Mesenchymal stem cell (in vitro differentiated cells and primary cell): Measurements from ENCODE around the gene FGGY.
"Not testable (repeated sequence)": the region's sequence is repeated elsewhere in the genome, so short reads cannot be mapped to it uniquely, and the experiment has no call there.

ENCODE experiments used
- DNase-seq: peaks from one replicate; pipeline ENCODE4 v3.0.0-alpha.2; 2013
- H2AFZ ChIP-seq: one replicate; pipeline ENCODE4 v1.6.1; 2013; ENCODE audit warnings: low read depth, mild to moderate bottlenecking, control low read depth, inconsistent platforms, low read length, moderate library complexity
- H2AK5ac ChIP-seq: 2 replicates; pipeline ENCODE4 v1.6.1; 2013; ENCODE audit warnings: low read length, moderate library complexity, mild to moderate bottlenecking, inconsistent platforms; ENCODE audit not compliant: severe bottlenecking
- H2BK120ac ChIP-seq: one replicate; pipeline ENCODE4 v1.6.1; 2013; ENCODE audit warnings: low read depth, mild to moderate bottlenecking, inconsistent platforms, low read length, moderate library complexity
- H2BK12ac ChIP-seq, 2 experiments: one replicate each; pipeline ENCODE4 v1.6.1; 2013; ENCODE audit warnings: inconsistent platforms in 2 of 2, low read length in 2 of 2, mild to moderate bottlenecking in 2 of 2, moderate library complexity in 2 of 2, control low read depth in 1 of 2
- H2BK15ac ChIP-seq: one replicate; pipeline ENCODE4 v1.6.1; 2013; ENCODE audit warnings: mild to moderate bottlenecking, low read depth, inconsistent platforms; ENCODE audit not compliant: poor library complexity, severe bottlenecking
- H2BK5ac ChIP-seq: 2 replicates; pipeline ENCODE4 v1.6.1; 2013; ENCODE audit warnings: low read depth, mild to moderate bottlenecking, low read length, control low read depth, inconsistent platforms; ENCODE audit not compliant: poor library complexity, severe bottlenecking
- H3K14ac ChIP-seq, 2 experiments: one replicate each; pipeline ENCODE4 v1.6.1; 2013; ENCODE audit warnings: inconsistent platforms in 2 of 2, low read length in 2 of 2, control low read depth in 1 of 2, mild to moderate bottlenecking in 1 of 2, moderate library complexity in 1 of 2
- H3K18ac ChIP-seq, 2 experiments: one replicate each; pipeline ENCODE4 v1.6.1; 2013; ENCODE audit warnings: inconsistent platforms in 2 of 2, low read length in 2 of 2, control low read depth in 1 of 2, low read depth in 1 of 2, mild to moderate bottlenecking in 1 of 2
- H3K23ac ChIP-seq, 2 experiments: one replicate each; pipeline ENCODE4 v1.6.1; 2013; ENCODE audit warnings: inconsistent platforms in 2 of 2, low read length in 2 of 2, mild to moderate bottlenecking in 2 of 2, moderate library complexity in 2 of 2, control low read depth in 1 of 2
- H3K27ac ChIP-seq: 2 replicates; pipeline ENCODE4 v1.5.1; 2013; ENCODE audit warnings: mild to moderate bottlenecking, moderate library complexity, low read length, control low read depth, inconsistent platforms; ENCODE audit not compliant: poor library complexity, severe bottlenecking
- H3K27me3 ChIP-seq, 2 experiments: 2 replicates each; pipeline versions ENCODE4 v1.6.1 to v1.7.0; 2013; ENCODE audit warnings: low read length in 2 of 2, mild to moderate bottlenecking in 2 of 2, moderate library complexity in 2 of 2, control low read depth in 1 of 2, inconsistent platforms in 1 of 2; ENCODE audit not compliant: control insufficient read depth in 1 of 2, insufficient read depth in 1 of 2
- H3K36me3 ChIP-seq, 2 experiments: 2 replicates each; pipeline versions ENCODE4 v1.6.1 to v1.7.0; 2013; ENCODE audit warnings: low read length in 2 of 2, control low read depth in 1 of 2, inconsistent platforms in 1 of 2, low read depth in 1 of 2, mild to moderate bottlenecking in 1 of 2; ENCODE audit not compliant: insufficient read depth in 2 of 2, control insufficient read depth in 1 of 2
- H3K4ac ChIP-seq, 2 experiments: one replicate each; pipeline ENCODE4 v1.6.1; 2013; ENCODE audit warnings: inconsistent platforms in 2 of 2, low read length in 2 of 2, mild to moderate bottlenecking in 2 of 2, moderate library complexity in 2 of 2, control low read depth in 1 of 2, low read depth in 1 of 2
- H3K4me1 ChIP-seq: 2 replicates; pipeline ENCODE4 v1.6.1; 2013; ENCODE audit warnings: low read depth, low read length, control low read depth; ENCODE audit not compliant: control insufficient read depth, insufficient read depth
- H3K4me2 ChIP-seq: 2 replicates; pipeline ENCODE4 v1.6.1; 2013; ENCODE audit warnings: low read length, mild to moderate bottlenecking, inconsistent platforms; ENCODE audit not compliant: poor library complexity, severe bottlenecking
- H3K4me3 ChIP-seq, 2 experiments: 2 replicates each; pipeline versions ENCODE4 v1.5.1 to v1.7.0; 2013; ENCODE audit warnings: low read length in 2 of 2, mild to moderate bottlenecking in 2 of 2, control low read depth in 1 of 2, low read depth in 1 of 2; ENCODE audit not compliant: insufficient read depth in 1 of 2
- H3K79me1 ChIP-seq: replicated peaks from 2 replicates; pipeline ENCODE4 v1.6.1; 2013; ENCODE audit warnings: mild to moderate bottlenecking, control low read depth, low read length, inconsistent platforms; ENCODE audit not compliant: poor library complexity, severe bottlenecking
- H3K9ac ChIP-seq: 2 replicates; pipeline ENCODE4 v1.7.0; 2013; ENCODE audit warnings: mild to moderate bottlenecking, low read length, moderate library complexity
- H3K9me3 ChIP-seq: 2 replicates; pipeline ENCODE4 v1.7.0; 2013; ENCODE audit warnings: mild to moderate bottlenecking, low read length; ENCODE audit not compliant: control insufficient read depth
- H4K8ac ChIP-seq: one replicate; pipeline ENCODE4 v1.6.1; 2013; ENCODE audit warnings: inconsistent platforms, mild to moderate bottlenecking, low read length, moderate library complexity
- H4K91ac ChIP-seq: one replicate; pipeline ENCODE4 v1.6.1; 2013; ENCODE audit warnings: mild to moderate bottlenecking, low read length, inconsistent platforms
- WGBS: methylation state at CpG from one replicate; pipeline ENCODE4 v1.1.7; 2013; ENCODE audit warnings: mixed read lengths; 5-methylcytosine and 5-hydroxymethylcytosine counted together

Gene FGGY

DNA sequence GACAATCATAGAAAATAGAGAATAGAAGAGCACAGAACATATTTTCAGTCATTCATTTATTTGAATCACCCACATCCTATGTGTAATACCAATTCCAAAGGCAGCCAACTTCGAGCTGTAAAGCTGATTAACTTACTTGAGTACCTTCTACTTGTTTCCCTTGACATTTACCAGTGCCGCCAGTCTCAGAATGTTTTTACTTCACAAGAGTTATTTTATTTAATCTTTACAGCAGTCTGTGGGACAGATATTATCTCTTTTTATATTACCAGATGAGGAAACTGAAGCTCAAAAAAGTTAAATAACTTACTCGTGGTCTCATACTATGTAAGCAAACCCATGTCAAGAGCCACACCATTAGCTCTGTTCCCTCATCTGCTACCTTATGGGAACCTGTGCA, 56.6 kb downstream of the FGGY start:
- 46% methylated on average over 2 of the region's 3 CpGs for WGBS

GRCh38 chr1:59354239-59354638, 57.3 kb downstream of the FGGY start:
- not testable (repeated sequence) for H3K79me1 ChIP-seq, H4K91ac ChIP-seq, H2BK120ac ChIP-seq, H3K4me1 ChIP-seq, H2BK5ac ChIP-seq, H3K27ac ChIP-seq, H3K18ac ChIP-seq, H3K4me2 ChIP-seq, H4K8ac ChIP-seq, H3K27me3 ChIP-seq, H3K4me3 ChIP-seq, H2AFZ ChIP-seq, H3K4ac ChIP-seq, H2BK15ac ChIP-seq, H2BK12ac ChIP-seq, H3K14ac ChIP-seq, H3K9me3 ChIP-seq, DNase-seq, H3K36me3 ChIP-seq, H3K23ac ChIP-seq
- H2AK5ac ChIP-seq, result peak overlapping the region; percentile 93
- H3K9ac ChIP-seq, result peak overlapping the region; percentile 81
- 97% methylated on average over 4 of the region's 4 CpGs for WGBS

More for the DNA sequence above, 56.6 kb downstream of the FGGY start:
- no peak overlapping the region for H3K23ac ChIP-seq
- H3K9me3 ChIP-seq, result no peaks in the 10 kb centered on the region
- H2BK5ac ChIP-seq, result no peak overlapping the region
- no peak overlapping the region for H2BK120ac ChIP-seq
- no peak for DNase-seq
- no peak overlapping the region for H3K4me2 ChIP-seq
- H3K79me1 ChIP-seq, result peaks cover 4% of the 10 kb centered on the region
- no peak overlapping the region for H2AK5ac ChIP-seq
- no peaks in the 10 kb centered on the region for H3K27me3 ChIP-seq
- H3K36me3 ChIP-seq, result no peaks in the 10 kb centered on the region
- no peak overlapping the region for H3K4me3 ChIP-seq
- no peak overlapping the region for H4K8ac ChIP-seq
- no peak overlapping the region for H3K9ac ChIP-seq
- no peak overlapping the region for H2BK15ac ChIP-seq
- no peak overlapping the region for H2AFZ ChIP-seq
- no peak overlapping the region for H3K4ac ChIP-seq
- no peak overlapping the region for H2BK12ac ChIP-seq
- no peak overlapping the region for H3K14ac ChIP-seq
- no peak overlapping the region for H4K91ac ChIP-seq
- no peak overlapping the region for H3K27ac ChIP-seq
- H3K18ac ChIP-seq, result no peak overlapping the region
- H3K4me1 ChIP-seq, result peaks cover 8% of the 10 kb centered on the region

- WGBS, result 86% methylated on average over 4 of the region's 5 CpGs
- H2AFZ ChIP-seq, result no peak overlapping the region
Observed at GRCh38 chr1:59354709-59355337, 57.9 kb downstream of the FGGY start.

GRCh38 chr1:59355361-59355760, 58.5 kb downstream of the FGGY start:
- no peak overlapping the region for H3K18ac ChIP-seq
- no peak overlapping the region for H3K4ac ChIP-seq

More at GRCh38 chr1:59354709-59355337, 57.9 kb downstream of the FGGY start:
- Histone ChIP-seq H3K36me3 (no peaks in the 10 kb centered on the region), H3K4ac (no peak overlapping the region), H2BK5ac (no peak overlapping the region), H3K9ac (peak overlapping the region; percentile 81), H3K79me1 (peaks cover 4% of the 10 kb centered on the region), H2BK12ac (no peak overlapping the region), H3K4me3 (no peak overlapping the region), H3K9me3 (no peaks in the 10 kb centered on the region), H3K14ac (peak overlapping the region in 1 of 2 experiments; percentile 88), H3K23ac (no peak overlapping the region), H3K18ac (peak overlapping the region in 1 of 2 experiments; percentile 58), H3K4me2 (no peak overlapping the region), H2AK5ac (peak overlapping the region; percentile 93), H3K27ac (peak overlapping the region; percentile 38), H3K27me3 (no peaks in the 10 kb centered on the region), H3K4me1 (peaks cover 8% of the 10 kb centered on the region), H2BK120ac (no peak overlapping the region), H4K91ac (no peak overlapping the region), H4K8ac (peak overlapping the region; percentile 37), H2BK15ac (no peak overlapping the region)
- no peak for DNase-seq

More at GRCh38 chr1:59355361-59355760, 58.5 kb downstream of the FGGY start:
- H3K79me1 ChIP-seq, result peaks cover 4% of the 10 kb centered on the region
- H3K4me1 ChIP-seq, result peaks cover 12% of the 10 kb centered on the region
- H2BK120ac ChIP-seq, result no peak overlapping the region
- H3K9ac ChIP-seq, result peak overlapping the region; percentile 81
- no peak overlapping the region for H2BK15ac ChIP-seq
- H3K36me3 ChIP-seq, result no peaks in the 10 kb centered on the region
- no peak overlapping the region for H2AFZ ChIP-seq
- no peak overlapping the region for H4K91ac ChIP-seq
- no peak overlapping the region for H2AK5ac ChIP-seq
- no peak for DNase-seq
- no peak overlapping the region for H3K4me2 ChIP-seq
- H3K4me3 ChIP-seq, result no peak overlapping the region
- no peak overlapping the region for H2BK12ac ChIP-seq
- H4K8ac ChIP-seq, result no peak overlapping the region
- no peak overlapping the region for H3K14ac ChIP-seq
- no peak overlapping the region for H3K23ac ChIP-seq
- H2BK5ac ChIP-seq, result no peak overlapping the region
- peak overlapping the region; percentile 1 for H3K27ac ChIP-seq
- H3K9me3 ChIP-seq, result no peaks in the 10 kb centered on the region
- no peaks in the 10 kb centered on the region for H3K27me3 ChIP-seq
